ENCODE data around the gene TRAF3. TPM values are rescaled to one million over a fixed set of nuclear protein-coding genes. Genes with fewer than 3 reads are reported as not detected.

TRAF3 gene
- total RNA-seq, 1 experiment from 2014 or later = 11.2 TPM

- no peak for TF ChIP-seq ZNF121 (CRISPR knock-in tag; IDR thresholded peaks at IDR 0.05)
- TF ChIP-seq PRDM15 (CRISPR knock-in tag; IDR thresholded peaks at IDR 0.05) = no peak
- TF ChIP-seq MAX (CRISPR knock-in tag; IDR thresholded peaks at IDR 0.05) = no peak
- no peak for TF ChIP-seq ERG (CRISPR knock-in tag; IDR thresholded peaks at IDR 0.05)
- no peak for TF ChIP-seq NFE2L1 (CRISPR knock-in tag; IDR thresholded peaks at IDR 0.05)
Observed at GRCh38 chr14:102752239-102752847, 24.9 kb upstream of the TRAF3 start (continued).

- Mint-ChIP-seq H3K9me3 (no peaks in the 10 kb centered on the region; the same call in 1 of the 2 replicates), H3K4me1 (peaks cover 13% of the 10 kb centered on the region), H3K4me3 (no peak overlapping the region), H3K27ac (no peak overlapping the region; the same call in 1 of the 2 replicates), H3K27me3 (ENCODE audit: low read depth) (no peaks in the 10 kb centered on the region; the same call in 1 of the 2 replicates), H3K36me3 (no peaks in the 10 kb centered on the region)
- ChIA-PET POLR2A (no interaction called here), CTCF (no interaction called here)
- no peak for ATAC-seq
- no peak for DNase-seq (ENCODE audit: low spot score)
- TF ChIP-seq ATF2 (CRISPR knock-in tag; IDR thresholded peaks at IDR 0.05; ENCODE audit: borderline replicate concordance, low read depth) = no peak
- TF ChIP-seq CDX4 (CRISPR knock-in tag; IDR thresholded peaks at IDR 0.05; ENCODE audit: borderline replicate concordance) = no peak
- no peak for TF ChIP-seq ZNF532 (CRISPR knock-in tag; IDR thresholded peaks at IDR 0.05; ENCODE audit: borderline replicate concordance)
- TF ChIP-seq TCF7 (CRISPR knock-in tag; IDR thresholded peaks at IDR 0.05; ENCODE audit: low read depth) = no peak
- TF ChIP-seq FOXP4 (CRISPR knock-in tag; IDR thresholded peaks at IDR 0.05) = no peak
- no peak for TF ChIP-seq USF2 (CRISPR knock-in tag; IDR thresholded peaks at IDR 0.05)
- no peak for TF ChIP-seq CTCF (IDR thresholded peaks at IDR 0.05)
- no peak for TF ChIP-seq MAX (CRISPR knock-in tag; IDR thresholded peaks at IDR 0.05)
- TF ChIP-seq HMGA2 (CRISPR knock-in tag; IDR thresholded peaks at IDR 0.05) = no peak
- TF ChIP-seq ZNF396 (CRISPR knock-in tag; IDR thresholded peaks at IDR 0.05; ENCODE audit: borderline replicate concordance) = no peak
- TF ChIP-seq NFYB (CRISPR knock-in tag; conservative IDR thresholded peaks at IDR 0.05; ENCODE audit: low read depth) = no peak
- TF ChIP-seq RORB (CRISPR knock-in tag; IDR thresholded peaks at IDR 0.05) = no peak
Observed at GRCh38 chr14:102754370-102755262, 22.6 kb upstream of the TRAF3 start.

All from WTC11 (cell line).